GM12878 (cell line): ENCODE results near the gene ANKRD11. TPM values are rescaled to one million over a fixed set of nuclear protein-coding genes. Genes with fewer than 3 reads are reported as not detected.

Experiments
- ATAC-seq: fragments of 200-7000 bp; cut with Tn5 transposase; 3 replicates; pipeline ENCODE4 v1.9.1; 2020; ENCODE audit warnings: mild to moderate bottlenecking, moderate library complexity
- BruUV-seq: library from RNA; stranded (reverse); fragments of 400-500 nt; replicated peaks from 2 replicates; lab custom pipeline; 2021; lab: Mats Ljungman, UMichigan
- CTCF ChIA-PET: fragments of 300-600 bp; sonication (Branson Sonifier 250); formaldehyde crosslinking; extraction: SDS; loops from one replicate; lab custom pipeline; 2021; ENCODE audit warnings: inconsistent platforms; lab: Yijun Ruan, JAX
- POLR2A ChIA-PET: fragments of 350-600 bp; formaldehyde crosslinking; extraction: SDS; loops from one replicate; lab custom pipeline; 2021; ENCODE audit warnings: inconsistent platforms; lab: Charles Lee
- RAD21 ChIA-PET: fragments of 300-600 bp; sonication (Branson Sonifier 250); formaldehyde crosslinking; loops from one replicate; lab custom pipeline; 2023; ENCODE audit warnings: antibody characterized with exemption; ENCODE audit not compliant: unreplicated experiment; lab: Charles Lee
- SMC1A ChIA-PET: fragments of 300-600 bp; sonication (Branson Sonifier 250); formaldehyde crosslinking; loops from one replicate; lab custom pipeline; 2023; ENCODE audit not compliant: unreplicated experiment, uncharacterized antibody; lab: Charles Lee
- DNase-seq: peaks from one replicate; pipeline ENCODE4 v3.0.0-alpha.2; 2011; ENCODE audit warnings: low read depth, low spot score
- FAIRE-seq: peaks from 3 replicates; lab custom pipeline; 2011; peaks lifted over from hg19 to GRCh38; lab: Jason Lieb, UNC
- H2AFZ ChIP-seq: 2 replicates; pipeline ENCODE4 v1.6.0; 2011; ENCODE audit warnings: low read depth, low read length, control low read depth; ENCODE audit not compliant: control insufficient read depth
- H3K27ac ChIP-seq: 2 replicates; pipeline ENCODE4 v1.5.1; 2011; ENCODE audit warnings: control low read depth; ENCODE audit not compliant: control insufficient read depth, insufficient read depth
- H3K27me3 ChIP-seq, 2 experiments: replicated peaks in 1 of 2; 2 replicates each; pipeline versions ENCODE4 v1.6.0 to v1.6.1; 2011; ENCODE audit warnings: low read length in 1 of 2; ENCODE audit not compliant: control insufficient read depth in 2 of 2, insufficient read depth in 2 of 2
- H3K36me3 ChIP-seq, 2 experiments: 2 replicates each; pipeline ENCODE4 v1.5.1; 2011; ENCODE audit warnings: low read length in 1 of 2; ENCODE audit not compliant: control insufficient read depth in 2 of 2, insufficient read depth in 2 of 2
- H3K4me1 ChIP-seq: 2 replicates; pipeline ENCODE4 v1.6.1; 2011; ENCODE audit warnings: mild to moderate bottlenecking, low read length, moderate library complexity, mixed read lengths; ENCODE audit not compliant: control insufficient read depth, insufficient read depth
- H3K4me2 ChIP-seq: 2 replicates; pipeline ENCODE4 v1.6.0; 2011; ENCODE audit warnings: control low read depth; ENCODE audit not compliant: control insufficient read depth, insufficient read depth
- H3K4me3 ChIP-seq: fragments of 200-600 bp; sonication (generic); 2 replicates; pipeline ENCODE4 v1.5.1; 2016
- H3K79me2 ChIP-seq: 2 replicates; pipeline ENCODE4 v1.6.0; 2011; ENCODE audit warnings: low read length; ENCODE audit not compliant: control insufficient read depth, insufficient read depth
- H3K9ac ChIP-seq: 2 replicates; pipeline ENCODE4 v1.8.0; 2011; ENCODE audit warnings: low read length, control low read depth, mixed read lengths; ENCODE audit not compliant: control insufficient read depth, insufficient read depth
- H3K9me3 ChIP-seq: replicated peaks from 3 replicates; pipeline ENCODE4 v1.5.1; 2011; ENCODE audit warnings: mild to moderate bottlenecking, low read length; ENCODE audit not compliant: control insufficient read depth, insufficient read depth
- H4K20me1 ChIP-seq: 2 replicates; pipeline ENCODE4 v1.6.0; 2011; ENCODE audit not compliant: control insufficient read depth, insufficient read depth
- BMI1 ChIP-seq: fragments of 450-650 bp; IDR thresholded peaks from 2 replicates; pipeline ENCODE4 v1.6.1; 2016; ENCODE audit warnings: mild to moderate bottlenecking, moderate library complexity, borderline replicate concordance
- IKZF2 ChIP-seq, 2 experiments: fragments of 450-650 bp; IDR thresholded peaks; 2 replicates each; pipeline ENCODE4 v1.6.1; 2017; ENCODE audit warnings: mild to moderate bottlenecking in 2 of 2, moderate library complexity in 2 of 2
- RAD21 ChIP-seq: IDR thresholded peaks from 2 replicates; pipeline ENCODE4 v1.6.1; 2011; ENCODE audit warnings: mild to moderate bottlenecking, low read depth, low read length, moderate library complexity; ENCODE audit not compliant: insufficient read depth
- SPI1 ChIP-seq: IDR thresholded peaks from 2 replicates; pipeline ENCODE4 v1.6.1; 2011; ENCODE audit warnings: low read depth, mild to moderate bottlenecking, low read length, moderate library complexity, borderline replicate concordance; ENCODE audit not compliant: insufficient read depth
- SUPT20H ChIP-seq: IDR thresholded peaks from 2 replicates; pipeline ENCODE4 v1.6.1; 2011; ENCODE audit warnings: low read depth, mild to moderate bottlenecking, low read length, moderate library complexity, borderline replicate concordance; ENCODE audit not compliant: control insufficient read depth
- YY1 ChIP-seq: IDR thresholded peaks from 2 replicates; pipeline ENCODE4 v1.6.1; 2011; ENCODE audit warnings: low read depth, mild to moderate bottlenecking, low read length
- WGBS: methylation state at CpG from one replicate; pipeline ENCODE4 v1.1.6; 2016; ENCODE audit warnings: low lambda C conversion rate; ENCODE audit not compliant: insufficient replicate concordance, insufficient coverage; ENCODE audit errors: missing lambda C conversion rate; 5-methylcytosine and 5-hydroxymethylcytosine counted together
- in situ Hi-C: fragments of 300-500 bp; cut with MboI; formaldehyde crosslinking; loops from 9 replicates; pipeline ENCODE4 v1.14.3; 2018; ENCODE audit warnings: mixed read lengths
- intact Hi-C: fragments of 100-400 bp; cut with micrococcal nuclease; formaldehyde crosslinking; loops from one replicate; pipeline ENCODE4 v1.14.2; 2022; ENCODE audit not compliant: unreplicated experiment
- polyA plus RNA-seq, 11 experiments: library from polyadenylated mRNA; depleted of rRNA in 4 of 11; unstranded in 6 of 11; stranded (reverse) in 5 of 11; fragments of >200 nt; fragmentation: Nextera tagmentation in 4 of 11; fragmentation: Illumina TruSeq in 1 of 11; extraction: Ambion mirVana in 4 of 11; extraction: Trizol in 1 of 11; gene quantifications; 1 replicate in 1 of 11; 2 replicates in 10 of 11; pipeline versions ENCODE4 v1.2.1 to v1.2.3, GENCODE V29; 2011 to 2016; ENCODE audit warnings: inconsistent platforms in 2 of 11, missing spikeins in 2 of 11, low read depth in 1 of 11
- total RNA-seq, 4 experiments: library from RNA; depleted of rRNA in 3 of 4; stranded (reverse); fragments of >200 nt in 3 of 4; fragmentation: Illumina TruSeq in 1 of 4; extraction: Trizol in 1 of 4; gene quantifications; 2 replicates each; pipeline versions ENCODE4 v1.2.1 to v1.2.3, GENCODE V29; 2013 to 2021
- TF ChIP-seq, protein P1 (sequence below): fragments of 450-650 bp; IDR thresholded peaks from 2 replicates; pipeline ENCODE4 v1.6.1; 2018; ENCODE audit warnings: mild to moderate bottlenecking, low read depth, moderate library complexity; ENCODE audit not compliant: partially characterized antibody
- TF ChIP-seq, protein P2 (sequence below): fragments of 150-350 bp; IDR thresholded peaks from 2 replicates; pipeline ENCODE4 v1.6.1; 2014; ENCODE audit warnings: mild to moderate bottlenecking, low read depth, low read length
- TF ChIP-seq, protein P3 (sequence below): fragments of 450-650 bp; IDR thresholded peaks from 2 replicates; pipeline ENCODE4 v1.6.1; 2017; ENCODE audit warnings: mild to moderate bottlenecking, moderate library complexity
- TF ChIP-seq, protein P4 (sequence below): fragments of 450-650 bp; IDR thresholded peaks from 2 replicates; pipeline ENCODE4 v1.6.1; 2017; ENCODE audit warnings: borderline replicate concordance

The ANKRD11 gene
- total and polyA plus RNA-seq, 10 of the 15 experiments (the other 5 are each of a cell fraction or from before 2014, with no cell fraction given): 5.1 to 103 (median 27.4) TPM

DNA sequence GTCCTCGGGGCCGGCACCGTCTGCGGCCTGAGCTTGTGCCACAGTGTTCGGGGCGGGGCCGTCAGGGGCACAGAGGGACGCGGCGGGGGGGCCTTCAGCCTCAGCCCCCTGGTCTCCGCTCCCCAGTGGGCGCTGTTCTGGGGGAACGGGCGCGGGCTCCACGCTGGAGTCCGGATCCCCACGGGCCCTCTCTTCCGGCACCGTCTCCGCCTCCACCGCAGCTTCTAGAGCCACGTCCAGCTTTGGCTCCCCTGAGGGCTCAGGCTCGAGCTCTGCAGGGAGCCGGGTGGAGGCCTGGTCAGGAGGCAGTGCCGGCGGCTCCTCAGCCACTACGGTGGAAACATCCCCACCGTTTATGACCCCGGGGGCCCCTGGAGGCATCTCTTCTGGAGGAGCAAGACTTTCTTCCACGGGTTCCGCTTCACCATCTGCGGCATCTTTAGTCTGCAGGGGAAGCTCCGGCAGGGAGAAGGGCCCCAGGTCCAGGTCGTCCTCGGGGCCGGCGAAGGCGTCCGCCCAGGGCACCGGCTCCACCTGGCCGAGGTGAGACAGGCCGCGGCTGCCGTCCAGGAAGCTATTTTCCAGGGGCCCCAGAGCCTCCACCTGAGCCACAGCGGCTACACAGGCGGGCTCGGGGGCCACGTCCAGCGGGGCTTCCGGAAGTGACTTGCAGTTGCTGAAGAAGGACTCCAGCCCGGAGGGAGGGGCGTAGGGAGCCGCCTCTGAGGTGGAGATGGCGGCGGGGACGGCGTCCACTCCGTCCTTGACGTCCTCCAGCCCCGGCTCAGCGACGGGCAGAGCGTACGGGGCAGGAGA, 210.5 kb downstream of the ANKRD11 start:
- Histone ChIP-seq H3K4me2 (no peak overlapping the region), H3K4me3 (no peak overlapping the region), H3K9ac (no peak overlapping the region), H3K27ac (no peak overlapping the region), H3K4me1 (no peaks in the 10 kb centered on the region), H3K9me3 (no peaks in the 10 kb centered on the region), H2AFZ (no peak overlapping the region), H3K79me2 (no peaks in the 10 kb centered on the region), H3K36me3 (peaks cover 15 to 27% of the 10 kb centered on the region in 2 experiments), H4K20me1 (no peaks in the 10 kb centered on the region), H3K27me3 (no peaks in the 10 kb centered on the region)
- intact Hi-C loops: no loop called here
- no TSS peak for BruUV-seq
- WGBS: 99% methylated on average over 39 of the region's 65 CpGs
- SMC1A ChIA-PET: no interaction called here
- FAIRE-seq (no peak), ATAC-seq (no peak; the same call in 2 of the 3 replicates), DNase-seq (no peak)
- CTCF ChIA-PET: no interaction called here
- RAD21 ChIA-PET: no interaction called here
- in situ Hi-C loops: no loop called here
- POLR2A ChIA-PET: no interaction called here
- no peak for TF ChIP-seq YY1
- TF ChIP-seq, protein P1, sequence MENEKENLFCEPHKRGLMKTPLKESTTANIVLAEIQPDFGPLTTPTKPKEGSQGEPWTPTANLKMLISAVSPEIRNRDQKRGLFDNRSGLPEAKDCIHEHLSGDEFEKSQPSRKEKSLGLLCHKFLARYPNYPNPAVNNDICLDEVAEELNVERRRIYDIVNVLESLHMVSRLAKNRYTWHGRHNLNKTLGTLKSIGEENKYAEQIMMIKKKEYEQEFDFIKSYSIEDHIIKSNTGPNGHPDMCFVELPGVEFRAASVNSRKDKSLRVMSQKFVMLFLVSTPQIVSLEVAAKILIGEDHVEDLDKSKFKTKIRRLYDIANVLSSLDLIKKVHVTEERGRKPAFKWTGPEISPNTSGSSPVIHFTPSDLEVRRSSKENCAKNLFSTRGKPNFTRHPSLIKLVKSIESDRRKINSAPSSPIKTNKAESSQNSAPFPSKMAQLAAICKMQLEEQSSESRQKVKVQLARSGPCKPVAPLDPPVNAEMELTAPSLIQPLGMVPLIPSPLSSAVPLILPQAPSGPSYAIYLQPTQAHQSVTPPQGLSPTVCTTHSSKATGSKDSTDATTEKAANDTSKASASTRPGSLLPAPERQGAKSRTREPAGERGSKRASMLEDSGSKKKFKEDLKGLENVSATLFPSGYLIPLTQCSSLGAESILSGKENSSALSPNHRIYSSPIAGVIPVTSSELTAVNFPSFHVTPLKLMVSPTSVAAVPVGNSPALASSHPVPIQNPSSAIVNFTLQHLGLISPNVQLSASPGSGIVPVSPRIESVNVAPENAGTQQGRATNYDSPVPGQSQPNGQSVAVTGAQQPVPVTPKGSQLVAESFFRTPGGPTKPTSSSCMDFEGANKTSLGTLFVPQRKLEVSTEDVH: no peak
- TF ChIP-seq SPI1: no peak
- no peak for TF ChIP-seq SUPT20H
- TF ChIP-seq, protein P2, sequence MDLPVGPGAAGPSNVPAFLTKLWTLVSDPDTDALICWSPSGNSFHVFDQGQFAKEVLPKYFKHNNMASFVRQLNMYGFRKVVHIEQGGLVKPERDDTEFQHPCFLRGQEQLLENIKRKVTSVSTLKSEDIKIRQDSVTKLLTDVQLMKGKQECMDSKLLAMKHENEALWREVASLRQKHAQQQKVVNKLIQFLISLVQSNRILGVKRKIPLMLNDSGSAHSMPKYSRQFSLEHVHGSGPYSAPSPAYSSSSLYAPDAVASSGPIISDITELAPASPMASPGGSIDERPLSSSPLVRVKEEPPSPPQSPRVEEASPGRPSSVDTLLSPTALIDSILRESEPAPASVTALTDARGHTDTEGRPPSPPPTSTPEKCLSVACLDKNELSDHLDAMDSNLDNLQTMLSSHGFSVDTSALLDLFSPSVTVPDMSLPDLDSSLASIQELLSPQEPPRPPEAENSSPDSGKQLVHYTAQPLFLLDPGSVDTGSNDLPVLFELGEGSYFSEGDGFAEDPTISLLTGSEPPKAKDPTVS: no peak
- no peak for TF ChIP-seq IKZF2 (IDR thresholded peaks at IDR 0.05)
- TF ChIP-seq BMI1: no peak
- TF ChIP-seq, protein P3, sequence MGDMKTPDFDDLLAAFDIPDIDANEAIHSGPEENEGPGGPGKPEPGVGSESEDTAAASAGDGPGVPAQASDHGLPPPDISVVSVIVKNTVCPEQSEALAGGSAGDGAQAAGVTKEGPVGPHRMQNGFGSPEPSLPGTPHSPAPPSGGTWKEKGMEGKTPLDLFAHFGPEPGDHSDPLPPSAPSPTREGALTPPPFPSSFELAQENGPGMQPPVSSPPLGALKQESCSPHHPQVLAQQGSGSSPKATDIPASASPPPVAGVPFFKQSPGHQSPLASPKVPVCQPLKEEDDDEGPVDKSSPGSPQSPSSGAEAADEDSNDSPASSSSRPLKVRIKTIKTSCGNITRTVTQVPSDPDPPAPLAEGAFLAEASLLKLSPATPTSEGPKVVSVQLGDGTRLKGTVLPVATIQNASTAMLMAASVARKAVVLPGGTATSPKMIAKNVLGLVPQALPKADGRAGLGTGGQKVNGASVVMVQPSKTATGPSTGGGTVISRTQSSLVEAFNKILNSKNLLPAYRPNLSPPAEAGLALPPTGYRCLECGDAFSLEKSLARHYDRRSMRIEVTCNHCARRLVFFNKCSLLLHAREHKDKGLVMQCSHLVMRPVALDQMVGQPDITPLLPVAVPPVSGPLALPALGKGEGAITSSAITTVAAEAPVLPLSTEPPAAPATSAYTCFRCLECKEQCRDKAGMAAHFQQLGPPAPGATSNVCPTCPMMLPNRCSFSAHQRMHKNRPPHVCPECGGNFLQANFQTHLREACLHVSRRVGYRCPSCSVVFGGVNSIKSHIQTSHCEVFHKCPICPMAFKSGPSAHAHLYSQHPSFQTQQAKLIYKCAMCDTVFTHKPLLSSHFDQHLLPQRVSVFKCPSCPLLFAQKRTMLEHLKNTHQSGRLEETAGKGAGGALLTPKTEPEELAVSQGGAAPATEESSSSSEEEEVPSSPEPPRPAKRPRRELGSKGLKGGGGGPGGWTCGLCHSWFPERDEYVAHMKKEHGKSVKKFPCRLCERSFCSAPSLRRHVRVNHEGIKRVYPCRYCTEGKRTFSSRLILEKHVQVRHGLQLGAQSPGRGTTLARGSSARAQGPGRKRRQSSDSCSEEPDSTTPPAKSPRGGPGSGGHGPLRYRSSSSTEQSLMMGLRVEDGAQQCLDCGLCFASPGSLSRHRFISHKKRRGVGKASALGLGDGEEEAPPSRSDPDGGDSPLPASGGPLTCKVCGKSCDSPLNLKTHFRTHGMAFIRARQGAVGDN: no peak
- TF ChIP-seq, protein P4, sequence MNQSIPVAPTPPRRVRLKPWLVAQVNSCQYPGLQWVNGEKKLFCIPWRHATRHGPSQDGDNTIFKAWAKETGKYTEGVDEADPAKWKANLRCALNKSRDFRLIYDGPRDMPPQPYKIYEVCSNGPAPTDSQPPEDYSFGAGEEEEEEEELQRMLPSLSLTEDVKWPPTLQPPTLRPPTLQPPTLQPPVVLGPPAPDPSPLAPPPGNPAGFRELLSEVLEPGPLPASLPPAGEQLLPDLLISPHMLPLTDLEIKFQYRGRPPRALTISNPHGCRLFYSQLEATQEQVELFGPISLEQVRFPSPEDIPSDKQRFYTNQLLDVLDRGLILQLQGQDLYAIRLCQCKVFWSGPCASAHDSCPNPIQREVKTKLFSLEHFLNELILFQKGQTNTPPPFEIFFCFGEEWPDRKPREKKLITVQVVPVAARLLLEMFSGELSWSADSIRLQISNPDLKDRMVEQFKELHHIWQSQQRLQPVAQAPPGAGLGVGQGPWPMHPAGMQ: no peak
- no peak for TF ChIP-seq RAD21
